ENCODE results near the gene DHRSX. TPM values are rescaled to one million over a fixed set of nuclear protein-coding genes. Genes with fewer than 3 reads are reported as not detected.

DHRSX gene
- polyA plus RNA-seq, 1 donor from 2014 or later, result 15.7 TPM

- no peak overlapping the region for H3K4me2 ChIP-seq (ENCODE audit: low read length)
- H3K27ac ChIP-seq (ENCODE audit: low read length), result no peak overlapping the region
- TF ChIP-seq MXI1 (conservative IDR thresholded peaks at IDR 0.05; ENCODE audit: poor library complexity, severe bottlenecking) (no peak), EP300 (conservative IDR thresholded peaks at IDR 0.05; ENCODE audit: poor library complexity, severe bottlenecking) (no peak), TAF1 (IDR thresholded peaks at IDR 0.05; ENCODE audit: low read depth) (no peak), POLR2AphosphoS5 (IDR thresholded peaks at IDR 0.05) (no peak), CTCF (IDR thresholded peaks at IDR 0.05; ENCODE audit: poor library complexity, severe bottlenecking) (no peak)
- TF ChIP-seq, protein P1, sequence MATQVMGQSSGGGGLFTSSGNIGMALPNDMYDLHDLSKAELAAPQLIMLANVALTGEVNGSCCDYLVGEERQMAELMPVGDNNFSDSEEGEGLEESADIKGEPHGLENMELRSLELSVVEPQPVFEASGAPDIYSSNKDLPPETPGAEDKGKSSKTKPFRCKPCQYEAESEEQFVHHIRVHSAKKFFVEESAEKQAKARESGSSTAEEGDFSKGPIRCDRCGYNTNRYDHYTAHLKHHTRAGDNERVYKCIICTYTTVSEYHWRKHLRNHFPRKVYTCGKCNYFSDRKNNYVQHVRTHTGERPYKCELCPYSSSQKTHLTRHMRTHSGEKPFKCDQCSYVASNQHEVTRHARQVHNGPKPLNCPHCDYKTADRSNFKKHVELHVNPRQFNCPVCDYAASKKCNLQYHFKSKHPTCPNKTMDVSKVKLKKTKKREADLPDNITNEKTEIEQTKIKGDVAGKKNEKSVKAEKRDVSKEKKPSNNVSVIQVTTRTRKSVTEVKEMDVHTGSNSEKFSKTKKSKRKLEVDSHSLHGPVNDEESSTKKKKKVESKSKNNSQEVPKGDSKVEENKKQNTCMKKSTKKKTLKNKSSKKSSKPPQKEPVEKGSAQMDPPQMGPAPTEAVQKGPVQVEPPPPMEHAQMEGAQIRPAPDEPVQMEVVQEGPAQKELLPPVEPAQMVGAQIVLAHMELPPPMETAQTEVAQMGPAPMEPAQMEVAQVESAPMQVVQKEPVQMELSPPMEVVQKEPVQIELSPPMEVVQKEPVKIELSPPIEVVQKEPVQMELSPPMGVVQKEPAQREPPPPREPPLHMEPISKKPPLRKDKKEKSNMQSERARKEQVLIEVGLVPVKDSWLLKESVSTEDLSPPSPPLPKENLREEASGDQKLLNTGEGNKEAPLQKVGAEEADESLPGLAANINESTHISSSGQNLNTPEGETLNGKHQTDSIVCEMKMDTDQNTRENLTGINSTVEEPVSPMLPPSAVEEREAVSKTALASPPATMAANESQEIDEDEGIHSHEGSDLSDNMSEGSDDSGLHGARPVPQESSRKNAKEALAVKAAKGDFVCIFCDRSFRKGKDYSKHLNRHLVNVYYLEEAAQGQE (IDR thresholded peaks at IDR 0.05; ENCODE audit: borderline replicate concordance), result no peak
- H3K36me3 ChIP-seq (ENCODE audit: insufficient read depth, low read length), result peaks cover 4% of the 10 kb centered on the region
- no peak overlapping the region for H3K9ac ChIP-seq (ENCODE audit: low read length)
- H2AFZ ChIP-seq (ENCODE audit: low read depth, low read length), result no peak overlapping the region
- H3K4me3 ChIP-seq (ENCODE audit: low read length), result no peak overlapping the region
- no peaks in the 10 kb centered on the region for H3K9me3 ChIP-seq (ENCODE audit: low read length)
- no peaks in the 10 kb centered on the region for H3K9me2 ChIP-seq (ENCODE audit: insufficient read depth, low read length)
- H3F3A ChIP-seq (ENCODE audit: insufficient read depth, low read length, poor library complexity, severe bottlenecking), result no peaks in the 10 kb centered on the region
- no peaks in the 10 kb centered on the region for H3K79me2 ChIP-seq (replicated peaks; ENCODE audit: insufficient read depth, low read length)
- H3K27me3 ChIP-seq (ENCODE audit: insufficient read depth, low read depth, low read length), result no peaks in the 10 kb centered on the region
- H4K20me1 ChIP-seq (ENCODE audit: insufficient read depth), result no peaks in the 10 kb centered on the region
Measured at GRCh38 chrX:2469196-2469685, 31.5 kb downstream of the DHRSX start.

DNA sequence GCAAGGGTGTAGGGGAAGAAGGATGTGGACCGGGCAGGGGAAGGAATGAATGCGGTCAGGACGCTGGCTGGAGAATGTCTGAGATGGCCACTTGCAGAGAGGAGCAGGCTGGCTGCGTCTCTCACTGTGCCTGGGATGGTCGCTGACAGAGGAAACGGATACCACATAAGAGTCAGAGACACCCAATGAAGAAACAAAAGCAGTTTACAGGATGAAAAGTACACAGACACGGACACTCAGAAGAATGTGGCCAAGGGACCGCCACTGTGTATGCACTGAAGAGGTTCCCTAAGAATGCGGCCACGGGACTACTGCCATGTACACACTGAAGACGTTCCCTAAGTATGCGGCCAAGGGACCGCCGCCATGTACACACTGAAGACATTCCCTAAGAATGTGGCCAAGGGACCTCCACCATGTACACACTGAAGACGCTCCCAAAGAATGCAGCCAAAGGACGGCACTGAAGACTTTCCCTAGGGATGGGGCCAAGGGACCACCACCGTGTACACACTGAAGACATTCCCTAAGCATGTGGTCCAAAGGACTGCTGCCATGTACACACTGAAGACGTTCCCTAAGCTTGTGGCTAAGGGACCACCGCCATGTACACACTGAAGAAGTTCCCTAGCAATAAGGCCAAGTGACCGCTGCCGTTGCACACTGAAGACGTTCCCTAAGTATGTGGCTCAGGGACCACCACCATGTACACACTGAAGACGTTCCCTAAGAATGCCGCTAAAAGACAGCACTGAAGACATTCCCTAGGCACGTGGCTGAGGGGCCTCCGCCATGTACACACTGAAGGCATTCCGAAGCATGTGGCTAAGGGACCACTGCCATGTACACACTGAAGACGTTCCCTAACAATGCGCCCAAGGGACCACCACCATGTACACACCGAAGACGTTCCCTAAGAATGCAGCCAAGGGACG lies 32.2 kb downstream of the DHRSX start:
- Histone ChIP-seq H3K27ac (ENCODE audit: low read length) (no peak overlapping the region), H3K9me3 (ENCODE audit: low read length) (no peaks in the 10 kb centered on the region), H3K36me3 (ENCODE audit: insufficient read depth, low read length) (peaks cover 4% of the 10 kb centered on the region), H3F3A (ENCODE audit: insufficient read depth, low read length, poor library complexity, severe bottlenecking) (no peaks in the 10 kb centered on the region), H4K20me1 (ENCODE audit: insufficient read depth) (no peaks in the 10 kb centered on the region), H3K4me2 (ENCODE audit: low read length) (no peak overlapping the region), H3K27me3 (ENCODE audit: insufficient read depth, low read depth, low read length) (no peaks in the 10 kb centered on the region), H2AFZ (ENCODE audit: low read depth, low read length) (no peak overlapping the region), H3K9me2 (ENCODE audit: insufficient read depth, low read length) (no peaks in the 10 kb centered on the region), H3K9ac (ENCODE audit: low read length) (no peak overlapping the region), H3K4me3 (ENCODE audit: low read length) (no peak overlapping the region), H3K79me2 (replicated peaks; ENCODE audit: insufficient read depth, low read length) (no peaks in the 10 kb centered on the region)
- TF ChIP-seq CTCF (IDR thresholded peaks at IDR 0.05; ENCODE audit: poor library complexity, severe bottlenecking), result no peak
- TF ChIP-seq MXI1 (conservative IDR thresholded peaks at IDR 0.05; ENCODE audit: poor library complexity, severe bottlenecking), result no peak
- no peak for TF ChIP-seq EZH2 (IDR thresholded peaks at IDR 0.05; ENCODE audit: borderline replicate concordance, insufficient read depth, low read length, poor library complexity, severe bottlenecking)
- TF ChIP-seq, protein P1 (IDR thresholded peaks at IDR 0.05; ENCODE audit: borderline replicate concordance), result no peak
- TF ChIP-seq SMC3 (conservative IDR thresholded peaks at IDR 0.05; ENCODE audit: poor library complexity), result no peak
- TF ChIP-seq POLR2AphosphoS5 (IDR thresholded peaks at IDR 0.05), result no peak
- no peak for TF ChIP-seq TAF1 (IDR thresholded peaks at IDR 0.05; ENCODE audit: low read depth)
- TF ChIP-seq EP300 (conservative IDR thresholded peaks at IDR 0.05; ENCODE audit: poor library complexity, severe bottlenecking), result no peak
- no peak for TF ChIP-seq RAD21 (conservative IDR thresholded peaks at IDR 0.05)

All from neural cell (in vitro differentiated cells).